CD4-positive, alpha-beta T cell treated with Interleukin-2 at 100 ng/mL for 4 hours (primary cell): ENCODE results near the gene POR.
"Not testable (repeated sequence)": the region's sequence is repeated elsewhere in the genome, so short reads cannot be mapped to it uniquely, and the experiment has no call there.

ENCODE experiments used
- DNase-seq: peaks from one replicate; pipeline ENCODE4 v3.0.0-alpha.2; 2020; ENCODE audit warnings: low spot score

The POR gene

DNA sequence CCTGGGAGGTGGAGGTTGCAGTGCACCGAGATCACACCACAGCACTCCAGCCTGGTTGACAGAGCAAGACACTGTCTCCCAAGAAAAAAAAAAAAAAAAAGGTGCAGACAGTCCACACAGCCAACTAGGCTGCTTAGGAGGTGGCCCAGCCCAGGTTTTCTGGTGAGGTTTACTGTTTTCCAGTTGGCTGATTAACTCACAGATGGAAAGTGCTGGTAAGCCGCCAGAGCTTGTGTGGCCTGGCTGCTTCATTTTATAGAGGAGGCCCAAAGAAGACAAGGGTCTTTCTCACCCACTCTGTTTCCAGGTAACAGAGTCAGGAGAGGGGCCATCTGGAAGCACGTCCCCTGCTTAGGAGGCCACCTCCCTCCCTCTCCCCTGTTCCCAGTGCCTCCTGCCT, 29.9 kb upstream of the POR start:
- DNase-seq, result no peak

DNA sequence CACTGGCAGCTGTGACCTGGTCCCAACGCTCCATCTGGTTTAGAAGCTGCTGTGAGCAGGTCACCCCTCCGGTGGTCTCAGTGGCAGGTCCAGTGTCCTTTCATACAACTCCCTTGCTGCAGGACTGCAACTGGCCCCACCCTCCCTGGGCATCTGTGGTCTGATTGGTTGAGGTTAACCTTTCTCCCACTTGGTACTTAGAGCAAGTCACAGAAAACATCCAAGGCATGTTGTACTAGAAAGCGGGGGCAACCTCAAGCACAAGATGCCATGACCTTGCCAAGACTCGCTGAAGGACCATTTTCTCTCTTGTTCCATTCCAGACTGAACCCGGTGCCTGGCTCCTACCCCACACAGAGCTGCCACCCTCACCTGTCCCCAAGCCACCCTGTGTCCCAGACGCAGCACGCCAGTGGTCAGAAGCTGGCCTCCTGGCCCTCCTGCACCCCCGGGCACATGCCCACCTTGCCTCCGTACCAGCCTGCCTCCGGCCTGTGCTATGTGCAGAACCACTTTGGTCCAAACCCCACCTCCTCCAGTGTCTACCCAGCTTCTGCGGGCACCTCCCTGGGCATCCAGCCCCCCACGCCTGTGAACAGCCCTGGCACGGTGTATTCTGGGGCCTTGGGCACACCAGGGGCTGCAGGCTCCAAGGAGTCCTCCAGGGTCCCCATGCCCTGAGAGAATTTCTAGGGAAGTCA, 27.1 kb upstream of the POR start:
- no peak for DNase-seq

- no peak for DNase-seq
These were observed 26.3 kb upstream of the POR start for GRCh38 chr7:75888464-75889222.

- no peak for DNase-seq
These were observed 25.6 kb upstream of the POR start for GRCh38 chr7:75889223-75889825.

- no peak for DNase-seq
These were observed 25.1 kb upstream of the POR start for GRCh38 chr7:75889826-75890225.

- not testable (repeated sequence) for DNase-seq
These were observed 23.7 kb upstream of the POR start for GRCh38 chr7:75891237-75891636.

DNA sequence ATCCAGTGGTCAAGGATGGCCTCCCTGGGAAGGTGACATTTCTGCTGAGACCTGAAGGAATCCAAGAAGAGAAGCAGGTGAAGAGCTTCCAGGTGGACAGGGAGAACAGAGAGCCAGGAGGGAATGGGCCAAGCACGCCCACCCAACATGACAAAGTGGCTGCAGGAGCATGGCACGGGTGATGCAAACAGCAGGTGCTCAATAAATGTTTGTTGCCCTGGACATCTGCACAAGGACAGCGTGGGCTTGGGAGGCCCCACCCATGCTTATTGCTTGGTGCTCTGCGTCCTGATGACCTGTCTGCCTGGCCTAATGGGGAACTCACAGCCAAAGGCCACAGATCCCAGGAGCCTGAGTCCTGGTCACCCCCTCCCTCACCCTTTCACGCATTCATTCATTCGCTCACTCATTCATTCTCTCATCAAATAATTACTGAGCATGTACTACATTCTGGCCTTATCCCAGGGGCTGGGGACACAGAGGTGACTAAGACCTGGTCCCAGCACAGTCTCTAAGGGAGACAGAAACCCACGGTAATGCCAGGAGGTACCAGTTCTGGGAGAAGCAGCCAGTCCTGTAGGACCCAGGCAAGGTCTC, 23.0 kb upstream of the POR start:
- DNase-seq, result no peak

- no peak for DNase-seq
These were observed 22.2 kb upstream of the POR start for GRCh38 chr7:75892634-75893272.

DNA sequence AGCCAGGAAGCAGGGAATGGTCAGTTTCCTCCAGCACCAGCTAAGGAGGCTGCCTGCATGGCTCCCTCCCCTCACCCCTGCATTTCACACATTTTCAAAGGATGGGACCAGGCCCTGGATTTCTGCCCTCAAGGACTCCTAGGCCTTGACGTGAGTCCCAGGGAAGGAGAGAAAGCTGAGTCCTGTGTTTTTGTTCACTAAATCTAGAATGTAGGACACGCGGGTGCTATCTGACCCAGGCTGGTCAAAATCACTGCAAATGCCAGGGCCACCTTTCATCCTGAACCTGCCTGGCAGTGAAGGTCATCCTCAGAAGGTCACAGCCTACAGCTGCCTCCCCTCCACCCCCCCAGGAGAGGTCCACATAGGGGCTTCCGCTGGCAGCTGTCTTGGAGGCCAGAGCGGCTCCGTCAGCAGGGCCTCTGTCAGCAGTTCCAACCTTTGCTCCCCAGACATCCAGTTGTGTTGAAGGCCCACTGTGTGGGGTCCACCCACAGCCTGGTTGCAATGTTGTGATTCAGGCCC, 18.1 kb upstream of the POR start:
- DNase-seq, result no peak

DNA sequence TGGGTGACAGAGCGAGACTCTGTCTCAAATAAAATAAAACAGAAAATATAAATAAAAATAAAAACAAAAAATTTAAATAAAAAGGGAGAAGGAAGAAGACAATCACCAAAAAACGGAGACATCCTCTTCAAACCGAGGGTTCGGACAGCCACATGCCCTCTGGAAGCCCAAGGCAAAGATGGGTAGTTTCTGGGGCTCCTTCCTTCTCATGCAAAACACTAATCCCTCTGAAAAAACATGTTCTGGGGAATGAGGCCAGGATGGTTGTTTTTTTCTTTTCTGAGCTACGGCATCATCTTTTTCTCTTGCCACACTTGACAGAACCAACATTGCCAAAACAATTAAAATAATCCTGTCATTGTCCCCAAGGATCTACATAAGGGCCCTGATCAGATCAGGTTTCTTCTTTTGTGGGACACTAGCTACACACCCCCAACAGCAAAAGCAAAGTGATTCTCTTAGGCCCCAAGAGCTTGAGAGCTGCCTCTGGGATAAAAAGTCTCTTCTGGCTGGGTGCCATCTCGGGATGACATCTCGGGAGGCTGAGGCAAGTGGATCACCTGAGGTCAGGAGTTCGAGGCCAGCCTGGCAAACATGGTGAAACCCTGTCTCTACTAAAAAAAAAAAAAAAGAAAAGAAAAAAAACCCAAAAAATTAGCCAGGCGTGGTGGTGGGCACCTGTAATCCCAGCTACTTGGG, 14.2 kb upstream of the POR start:
- no peak for DNase-seq

DNA sequence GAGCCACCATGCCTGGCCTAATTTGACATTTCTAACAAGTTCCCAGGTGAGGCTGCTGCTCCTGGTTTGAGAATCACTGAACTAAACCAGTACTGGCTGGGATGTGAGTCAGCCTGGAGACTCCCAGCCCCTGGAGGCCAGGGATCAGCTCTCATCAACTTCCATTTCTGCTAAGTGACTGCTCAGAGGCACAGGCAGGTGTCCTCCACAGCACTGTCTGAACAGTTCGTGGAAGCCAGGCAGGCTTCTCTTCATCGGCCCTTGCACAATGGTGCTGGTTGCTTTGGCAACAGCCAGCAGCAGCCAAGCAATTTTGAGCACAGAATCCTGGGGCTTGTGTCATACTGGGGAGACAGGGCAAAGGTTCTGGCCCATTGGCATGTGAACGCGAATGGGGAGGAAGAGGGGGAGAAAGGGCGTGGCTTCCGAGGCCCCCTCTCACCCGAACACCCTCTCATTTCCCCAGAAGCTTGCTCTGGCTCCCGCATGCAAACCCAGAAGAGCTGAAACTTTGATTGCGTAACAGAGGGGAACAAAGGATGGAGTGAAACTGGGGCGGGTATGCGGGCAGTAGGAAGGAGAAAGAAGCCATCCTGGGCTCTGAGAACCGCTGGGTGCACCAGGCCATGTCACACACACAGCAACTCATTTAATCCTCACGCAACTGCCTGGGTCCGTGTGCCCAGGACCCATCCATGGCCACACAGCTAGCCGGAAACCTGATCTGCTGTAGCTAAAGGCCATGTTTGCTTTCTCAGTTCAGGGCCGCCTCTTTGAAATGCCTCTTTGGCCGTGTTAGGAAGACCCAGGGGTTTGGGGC, 9.0 kb upstream of the POR start:
- no peak for DNase-seq

GRCh38 chr7:75906991-75907667, 7.8 kb upstream of the POR start:
- no peak for DNase-seq

DNA sequence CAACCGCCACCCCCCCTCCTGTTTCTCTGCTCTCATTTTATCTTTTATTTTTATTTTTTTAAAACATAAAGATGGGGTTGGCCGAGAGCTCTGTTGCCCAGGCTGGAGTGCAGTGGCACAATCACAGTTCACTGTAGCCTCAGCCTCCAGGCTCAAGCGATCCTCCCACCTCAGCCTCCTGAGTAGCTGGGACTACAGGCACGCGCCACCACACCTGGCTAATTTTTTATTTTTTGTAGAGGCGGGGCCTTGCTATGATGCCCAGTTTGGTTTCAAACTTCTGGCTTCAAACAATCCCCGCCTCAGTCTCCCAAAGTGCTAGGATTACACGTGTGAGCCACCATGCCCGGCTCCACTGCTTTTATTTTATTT, 7.3 kb upstream of the POR start:
- not testable (repeated sequence) for DNase-seq

DNA sequence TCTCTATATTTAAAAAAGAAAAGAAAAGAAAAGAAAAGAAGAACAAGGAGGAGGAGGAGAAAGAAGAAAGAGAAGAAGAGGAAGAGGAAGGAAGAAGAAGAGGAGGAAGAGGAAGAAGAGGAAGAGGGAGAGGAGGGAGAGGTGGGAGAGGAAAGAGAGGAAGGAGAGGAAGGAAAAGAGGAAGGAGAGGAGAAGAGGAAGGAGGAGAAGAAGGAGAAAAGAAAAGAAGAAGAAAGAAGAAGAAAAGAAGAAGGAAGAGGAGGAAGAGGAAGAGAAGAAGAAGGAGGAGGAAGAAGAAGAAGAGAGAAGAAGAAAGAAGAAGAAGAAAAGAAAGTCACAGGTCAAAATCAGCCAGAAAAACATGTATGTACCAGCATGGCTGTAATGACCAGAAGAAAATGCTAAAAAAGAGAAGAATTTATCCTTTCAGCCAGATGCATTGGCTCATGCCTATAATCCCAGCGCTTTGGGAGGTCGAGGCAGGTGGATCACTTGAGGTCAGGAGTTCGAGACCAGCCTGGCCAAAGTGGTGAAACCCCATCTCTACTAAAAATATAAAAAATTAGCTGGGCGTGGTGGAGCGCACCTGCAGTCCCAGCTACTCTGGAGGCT, 5.3 kb upstream of the POR start:
- DNase-seq, result no peak

GRCh38 chr7:75911186-75911585, 3.8 kb upstream of the POR start:
- not testable (repeated sequence) for DNase-seq

GRCh38 chr7:75913437-75913836, 1.5 kb upstream of the POR start:
- no peak for DNase-seq

DNA sequence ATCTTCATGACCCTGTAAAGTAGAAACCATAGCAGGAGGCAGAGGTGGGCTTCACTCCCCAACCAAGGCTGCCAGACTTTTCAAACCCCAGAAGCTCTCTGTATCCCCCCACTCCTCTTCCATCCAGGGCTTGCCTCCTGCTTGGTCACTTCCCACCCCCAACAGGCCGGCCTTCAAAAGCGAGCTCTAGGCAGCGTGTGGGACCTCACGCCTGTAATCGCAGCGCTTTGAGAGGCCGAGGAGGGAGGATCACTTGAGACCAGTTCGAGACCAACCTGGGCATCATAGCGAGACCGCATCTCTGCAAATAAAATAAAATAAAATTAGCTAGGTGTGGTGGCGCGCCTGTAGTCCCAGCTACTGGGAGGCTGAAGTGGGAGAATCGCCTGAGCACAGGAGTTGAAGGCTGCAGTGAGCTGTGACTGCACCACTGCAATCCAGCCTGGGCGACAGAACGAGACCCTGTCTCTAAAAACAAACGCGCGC, 743 bp upstream of the POR start:
- DNase-seq, result no peak

DNA sequence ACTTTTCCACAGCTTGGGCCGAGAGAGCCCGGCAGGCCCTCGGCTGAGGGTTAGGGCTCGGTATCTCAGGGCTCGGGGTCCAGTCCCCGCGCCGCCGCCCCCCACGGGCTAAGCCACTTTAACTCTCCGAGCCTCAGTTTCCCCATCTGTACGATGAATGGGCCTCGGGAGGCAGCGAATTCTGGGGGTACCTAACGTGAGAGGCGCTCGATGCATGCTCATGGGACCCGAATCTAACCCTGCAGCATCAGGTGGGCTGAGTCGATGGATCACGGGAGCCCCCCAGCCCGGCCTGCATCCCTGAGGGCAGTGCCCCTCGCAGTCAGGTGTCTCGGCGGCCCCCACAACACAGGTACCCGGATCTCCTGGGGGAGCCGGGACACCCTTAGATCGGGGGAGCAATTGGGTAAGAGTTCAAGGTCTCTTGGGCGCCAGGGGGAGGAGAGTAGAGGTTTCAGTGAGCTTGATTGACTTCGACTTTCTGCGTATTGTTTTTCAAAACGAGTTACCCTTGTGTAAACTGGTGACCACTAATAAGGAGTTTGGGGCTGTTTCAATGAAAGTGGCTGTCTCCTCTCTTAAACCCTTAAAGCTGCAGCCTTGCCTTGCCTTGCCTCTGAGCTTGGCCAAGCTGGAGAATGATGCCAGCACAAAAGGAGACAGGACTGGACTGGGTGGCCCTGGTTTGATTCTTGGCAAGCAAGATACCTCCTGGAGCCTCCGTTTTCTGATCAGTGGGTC, 631 bp downstream of the POR start:
- DNase-seq, result peak; percentile 25

DNA sequence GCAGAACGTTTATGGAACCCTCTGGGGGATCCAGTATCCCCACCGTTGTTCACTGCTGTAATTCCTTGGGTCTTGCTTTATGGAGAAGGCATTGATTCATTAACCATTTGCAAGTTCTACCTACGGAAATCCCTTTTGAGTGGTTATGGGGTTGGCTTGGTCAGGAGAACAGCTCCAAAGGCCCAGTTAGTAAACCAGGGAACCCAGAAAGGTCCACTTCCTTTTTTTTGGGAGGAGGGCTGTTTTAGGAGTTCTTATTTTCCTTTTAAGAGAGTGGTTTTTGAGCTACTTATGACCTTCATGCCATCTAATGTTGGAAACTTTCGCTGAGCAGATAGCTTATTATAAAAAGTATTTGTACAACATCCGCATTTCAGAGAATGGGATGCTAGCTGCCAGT, 1.3 kb downstream of the POR start:
- DNase-seq, result no peak
